GM18868 (cell line): Measurements from ENCODE around the gene PXMP2.
"Not testable (repeated sequence)": the region's sequence is repeated elsewhere in the genome, so short reads cannot be mapped to it uniquely, and the experiment has no call there.

Experiments
- ATAC-seq: cut with Tn5 transposase; IDR thresholded peaks from one replicate; pipeline ENCODE4 v1.9.1; 2021; ENCODE audit warnings: mild to moderate bottlenecking, moderate library complexity; ENCODE audit not compliant: unreplicated experiment

Gene PXMP2

GRCh38 chr12:132692030-132692429, 4.6 kb downstream of the PXMP2 start:
- ATAC-seq, result not testable (repeated sequence)

DNA sequence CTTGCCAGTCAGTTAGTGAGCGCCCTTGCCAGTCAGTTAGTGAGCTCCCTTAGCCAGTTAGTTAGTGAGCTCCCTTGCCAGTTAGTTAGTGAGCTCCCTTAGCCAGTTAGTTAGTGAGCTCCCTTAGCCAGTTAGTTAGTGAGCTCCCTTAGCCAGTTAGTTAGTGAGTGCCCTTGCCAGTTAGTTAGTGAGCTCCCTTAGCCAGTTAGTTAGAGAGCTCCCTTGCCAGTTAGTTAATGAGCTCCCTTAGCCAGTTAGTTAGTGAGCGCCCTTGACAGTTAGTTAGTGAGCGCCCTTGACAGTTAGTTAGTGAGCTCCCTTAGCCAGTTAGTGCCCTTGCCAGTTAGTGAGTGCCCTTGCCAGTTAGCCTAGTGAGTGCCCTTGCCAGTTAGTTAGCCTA, 7.5 kb downstream of the PXMP2 start:
- not testable (repeated sequence) for ATAC-seq

DNA sequence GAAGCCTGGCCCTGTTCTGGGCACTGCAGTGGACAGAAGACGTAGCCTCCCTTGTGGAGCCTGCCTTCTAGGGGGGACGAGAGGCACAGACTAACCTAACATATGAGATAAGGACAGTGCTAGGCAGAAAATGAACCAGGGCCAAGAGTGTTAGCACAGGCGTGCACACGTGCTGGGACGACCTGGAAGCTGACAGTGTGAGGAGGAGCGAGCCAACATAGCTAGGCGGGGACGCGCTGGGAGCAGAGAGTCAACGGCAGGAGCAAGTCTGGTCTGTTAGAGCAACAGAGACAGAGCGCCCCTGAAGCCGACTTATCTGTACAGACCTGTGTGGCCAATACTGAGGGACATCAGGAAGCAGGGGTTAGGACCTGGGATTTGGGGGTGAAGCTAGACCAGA, 8.0 kb downstream of the PXMP2 start:
- ATAC-seq, result no peak

GRCh38 chr12:132698341-132698740, 11.0 kb downstream of the PXMP2 start:
- no peak for ATAC-seq

- no peak for ATAC-seq
Measured at GRCh38 chr12:132700212-132700822, 12.9 kb downstream of the PXMP2 start.

- no peak for ATAC-seq
Measured at GRCh38 chr12:132702640-132703039, 15.3 kb downstream of the PXMP2 start.

DNA sequence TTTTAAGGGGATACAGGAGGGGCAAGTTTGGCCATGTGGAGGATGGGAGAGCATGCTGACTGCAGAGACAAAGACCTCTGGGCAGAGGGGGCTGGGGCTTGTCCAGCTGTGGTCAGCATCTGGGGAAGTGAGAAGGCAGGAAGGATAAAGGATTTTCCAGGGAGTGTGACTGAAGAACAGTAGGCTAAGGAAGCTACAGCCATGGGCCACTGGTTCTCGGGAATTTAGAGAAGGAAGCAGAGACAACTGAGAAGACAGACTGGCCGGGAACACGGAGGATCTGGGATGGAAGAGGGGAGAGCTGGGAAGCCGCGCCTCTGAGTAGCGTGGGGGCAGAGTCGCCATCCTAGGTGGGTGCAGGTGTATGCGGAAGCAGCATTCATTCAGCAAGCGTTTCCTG, 16.3 kb downstream of the PXMP2 start:
- ATAC-seq, result no peak

- ATAC-seq, result no peak
Measured at GRCh38 chr12:132707241-132707640, 19.9 kb downstream of the PXMP2 start.

DNA sequence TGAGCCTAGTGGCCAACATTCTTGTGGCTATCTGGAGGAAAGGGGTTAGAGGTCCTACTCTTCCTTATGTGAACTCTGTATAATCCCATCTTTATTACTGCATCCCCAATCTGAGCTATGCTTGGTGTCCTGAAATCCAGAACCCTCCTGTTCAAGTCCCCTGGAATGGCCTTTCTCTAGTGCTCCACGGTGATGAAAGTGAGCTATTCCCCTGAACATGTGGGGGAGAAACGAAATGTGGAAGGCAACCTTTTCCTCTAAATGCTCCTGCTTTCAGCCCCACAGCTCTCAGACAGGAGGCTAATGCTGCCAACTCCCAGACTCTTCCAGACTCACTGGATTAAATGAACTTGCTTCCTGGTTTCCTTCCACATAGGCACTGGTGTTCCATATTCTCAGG, 20.8 kb downstream of the PXMP2 start:
- no peak for ATAC-seq

- peak; percentile 23 for ATAC-seq
Measured at GRCh38 chr12:132710043-132710404, 22.6 kb downstream of the PXMP2 start.

DNA sequence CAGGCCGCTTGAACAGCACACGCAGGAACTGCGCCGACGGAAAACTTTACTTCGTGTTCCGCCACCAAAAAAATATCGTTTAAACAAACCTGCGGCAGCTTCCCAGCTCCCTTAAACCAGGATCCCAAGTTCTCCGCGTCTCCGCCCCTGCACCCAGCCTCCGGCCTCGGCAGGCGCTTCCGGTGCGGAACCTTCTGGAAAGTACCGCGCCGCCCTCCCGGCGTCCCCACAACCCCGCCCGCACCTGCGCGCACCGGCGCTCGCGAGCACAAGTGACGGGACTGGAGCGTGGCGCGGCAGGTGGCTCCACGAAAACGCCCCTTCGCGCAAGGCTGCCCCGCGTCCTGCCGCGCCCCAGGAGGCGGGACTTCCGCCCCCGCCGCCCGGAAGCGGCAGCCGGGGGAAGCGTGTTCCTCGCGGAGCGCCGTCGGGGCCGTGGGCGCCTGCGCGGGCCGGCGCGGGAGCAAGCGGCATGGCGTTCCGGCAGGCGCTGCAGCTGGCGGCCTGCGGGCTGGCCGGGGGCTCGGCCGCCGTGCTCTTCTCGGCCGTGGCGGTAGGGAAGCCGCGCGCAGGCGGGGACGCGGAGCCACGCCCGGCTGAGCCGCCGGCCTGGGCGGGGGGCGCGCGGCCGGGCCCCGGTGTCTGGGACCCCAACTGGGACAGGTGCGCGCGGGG, 23.2 kb downstream of the PXMP2 start, which contains the start of gene PGAM5:
Gene PGAM5, plus strand, starts transcription at position 438 of the 675 bp plus-strand sequence. Its CDS starts 35 bp downstream, at position 473.
- peak; percentile 90 for ATAC-seq

- peak; percentile 6 for ATAC-seq
Measured at GRCh38 chr12:132711080-132711843, 23.9 kb downstream of the PXMP2 start.

DNA sequence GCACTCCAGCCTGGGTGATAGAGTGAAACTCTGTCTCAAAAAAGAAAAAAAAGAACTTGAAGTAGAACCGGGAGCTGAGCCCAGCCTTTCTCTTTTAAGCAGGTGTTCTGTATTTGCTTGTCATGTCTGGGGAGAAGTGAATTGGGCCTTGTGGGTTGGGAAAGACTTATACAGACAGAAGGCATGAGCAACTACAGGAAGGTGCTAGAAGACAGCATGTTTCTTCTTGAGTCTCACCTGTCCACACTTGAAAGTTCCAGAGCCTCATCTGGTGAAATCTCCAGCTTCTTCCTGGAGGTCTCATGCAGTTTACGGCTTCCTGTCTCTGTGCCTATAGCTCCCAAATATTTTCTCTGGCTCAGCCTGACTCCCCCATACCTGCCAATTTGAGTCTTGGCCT, 25.7 kb downstream of the PXMP2 start:
- ATAC-seq, result no peak

DNA sequence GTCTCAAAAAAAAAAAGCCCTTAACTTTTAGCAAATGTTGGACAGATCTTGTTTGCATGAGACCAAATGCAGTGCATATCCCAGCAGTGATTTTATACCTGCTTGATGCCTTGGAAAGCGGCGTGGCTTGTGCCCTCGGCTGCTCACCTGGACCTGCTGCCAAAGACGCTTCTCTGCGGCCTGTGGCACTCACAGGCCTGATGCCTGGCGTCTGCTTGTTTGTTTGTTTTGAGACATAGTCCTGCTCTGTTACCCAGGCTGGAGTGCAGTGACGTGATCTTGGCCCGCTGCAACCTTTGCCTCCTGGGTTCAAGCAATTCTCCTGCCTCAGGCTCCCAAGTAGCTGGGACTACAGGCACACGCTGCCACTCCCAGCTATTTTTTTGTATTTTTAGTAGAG, 28.5 kb downstream of the PXMP2 start:
- ATAC-seq, result no peak

DNA sequence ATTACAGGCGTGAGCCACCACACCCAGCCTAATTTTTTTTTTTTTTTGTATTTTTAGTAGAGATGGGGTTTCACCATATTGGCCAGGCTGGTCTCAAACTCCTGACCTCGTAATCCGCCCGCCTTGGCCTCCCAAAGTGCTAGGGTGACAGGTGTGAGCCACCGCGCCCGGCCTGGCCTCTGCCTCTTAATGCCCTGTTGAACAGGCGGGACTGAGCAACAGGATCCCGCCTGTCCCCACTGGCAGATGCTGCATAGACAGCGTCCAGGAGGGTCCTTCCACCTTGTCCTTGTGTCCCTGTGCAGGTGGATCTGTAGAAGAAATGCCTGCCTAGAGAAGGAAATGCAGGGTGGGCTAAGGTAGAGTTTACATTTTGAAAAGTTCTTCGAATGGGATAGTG, 29.0 kb downstream of the PXMP2 start:
- no peak for ATAC-seq

- ATAC-seq, result no peak
Measured at GRCh38 chr12:132717011-132717410, 29.6 kb downstream of the PXMP2 start.

DNA sequence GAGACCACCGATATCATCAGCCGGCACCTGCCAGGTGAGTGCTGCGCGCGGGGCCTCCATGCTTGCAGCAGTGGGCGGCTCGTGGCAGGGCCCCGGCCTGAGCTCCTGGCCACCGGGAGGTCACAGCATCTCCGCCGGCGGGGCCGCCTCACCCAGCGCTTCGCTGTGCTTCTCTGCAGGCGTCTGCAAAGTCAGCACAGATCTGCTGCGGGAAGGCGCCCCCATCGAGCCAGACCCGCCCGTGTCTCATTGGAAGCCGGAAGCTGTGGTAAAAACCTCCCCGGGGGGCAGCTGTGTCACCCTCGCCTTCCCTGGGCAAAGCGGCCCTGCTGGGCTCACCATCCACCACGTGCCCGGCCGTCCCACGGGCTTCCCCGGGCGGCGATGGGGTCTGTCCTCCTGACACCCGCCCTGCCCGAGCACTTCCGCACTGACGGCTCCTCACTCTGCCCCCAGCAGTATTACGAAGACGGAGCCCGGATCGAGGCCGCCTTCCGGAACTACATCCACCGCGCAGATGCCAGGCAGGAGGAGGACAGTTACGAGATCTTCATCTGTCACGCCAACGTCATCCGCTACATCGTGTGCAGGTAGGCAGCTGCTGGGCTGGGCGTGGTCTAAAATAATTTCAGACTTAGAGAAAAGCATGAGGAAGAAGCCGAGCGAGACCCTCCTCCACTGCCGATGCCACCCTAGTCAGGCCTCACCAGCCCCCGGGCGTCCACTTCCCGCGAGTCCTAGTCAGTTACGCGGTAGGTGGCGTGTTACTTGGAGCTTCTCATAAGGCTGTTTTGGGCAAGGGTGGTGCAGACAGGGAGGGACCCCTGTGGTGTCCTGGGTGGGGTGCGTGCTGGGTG, 30.4 kb downstream of the PXMP2 start:
- no peak for ATAC-seq

- ATAC-seq, result no peak
Measured at GRCh38 chr12:132718644-132719043, 31.3 kb downstream of the PXMP2 start.

- no peak for ATAC-seq
Measured at GRCh38 chr12:132719141-132719953, 32.0 kb downstream of the PXMP2 start.

DNA sequence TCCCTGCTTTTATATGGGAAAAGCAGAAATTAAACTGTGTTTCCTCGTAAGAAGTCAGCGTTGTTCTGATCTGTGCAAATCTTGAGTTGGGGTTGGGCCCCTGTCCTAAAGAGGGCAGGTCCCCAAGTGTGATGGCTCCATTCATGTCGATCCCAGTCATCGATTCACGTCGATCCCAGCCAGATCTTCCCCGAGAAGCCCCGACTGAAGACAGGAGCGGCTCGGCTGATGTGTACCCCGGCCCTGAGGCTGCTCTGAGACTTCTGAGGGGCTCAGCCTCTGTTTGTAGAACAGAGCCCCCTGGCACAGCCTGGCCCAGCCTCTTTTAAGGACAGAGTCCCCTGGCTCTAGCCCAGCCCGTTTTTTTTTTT, 32.6 kb downstream of the PXMP2 start:
- ATAC-seq, result no peak
